Measurements from ENCODE around the gene UCK2. TPM values are rescaled to one million over a fixed set of nuclear protein-coding genes. Genes with fewer than 3 reads are reported as not detected.

Gene UCK2
- total and polyA plus RNA-seq, 9 of the 15 experiments (the other 6 are each of a cell fraction or from before 2014, with no cell fraction given): 71.6 to 145 (median 95.8) TPM

- intact Hi-C loops (cut with micrococcal nuclease): no loop called here
- BruUV-seq (replicated peaks): no TSS peak
- FAIRE-seq (no peak), ATAC-seq (no peak), DNase-seq (ENCODE audit: extremely low read depth in 1 of 4, low spot score in 3 of 4) (no peak)
- Histone ChIP-seq H3K79me2 (ENCODE audit: control insufficient read depth, insufficient read depth, low read length) (peaks cover 96% of the 10 kb centered on the region), H2AFZ (ENCODE audit: low read depth, low read length) (no peak overlapping the region), H3K4me3 (no peak overlapping the region), H3K27ac (ENCODE audit: extremely low read depth, low read depth, low read length) (no peak overlapping the region), H4K20me1 (replicated peaks; ENCODE audit: control insufficient read depth, insufficient read depth, low read length) (peaks cover 41% of the 10 kb centered on the region), H3K27me3 (ENCODE audit: control insufficient read depth in 2 of 2, insufficient read depth in 2 of 2, low read length in 2 of 2) (no peaks in the 10 kb centered on the region), H3K36me3 (ENCODE audit: control insufficient read depth, insufficient read depth, low read length) (peaks cover 10% of the 10 kb centered on the region; the same call in 2 of the 3 replicates), H3K4me1 (replicated peaks in 1 of 2; ENCODE audit: control insufficient read depth in 2 of 2, insufficient read depth in 2 of 2, low read length in 2 of 2) (peaks cover 20 to 55% of the 10 kb centered on the region in 2 experiments), H3K9me1 (ENCODE audit: control insufficient read depth, insufficient read depth, low read length) (peaks cover 5% of the 10 kb centered on the region), H3K9me3 (replicated peaks; ENCODE audit: control insufficient read depth, insufficient read depth, low read depth, low read length) (no peaks in the 10 kb centered on the region), H3K4me2 (ENCODE audit: insufficient read depth, low read length) (no peak overlapping the region), H3K9ac (ENCODE audit: insufficient read depth in 1 of 2, low read depth in 2 of 2, low read length in 2 of 2) (no peak overlapping the region)
- POLR2A ChIA-PET: interaction anchor here (0.8 to 2.2 kb wide), 3 partner anchors 9 to 21 kb away, joined by 3 to 6 read pairs (median 4); no protein-coding TSS in a partner anchor
- 90% methylated on average over 7 of the region's 7 CpGs for WGBS (ENCODE audit: insufficient coverage, low coverage, missing lambda C conversion rate)
- CTCF ChIA-PET (ENCODE audit: low intra/inter-chr PET ratio): no interaction called here
- in situ Hi-C loops (cut with MboI): no loop called here
- TF ChIP-seq ZNF175 (CRISPR knock-in tag; IDR thresholded peaks at IDR 0.05; ENCODE audit: low read depth) (no peak), MCM3 (IDR thresholded peaks at IDR 0.05) (no peak), SMARCB1 (IDR thresholded peaks at IDR 0.05; ENCODE audit: insufficient read length, low read depth) (no peak), ZNF655 (CRISPR knock-in tag; IDR thresholded peaks at IDR 0.05) (no peak), BMI1 (IDR thresholded peaks at IDR 0.05; ENCODE audit: low read length) (no peak), HDAC3 (IDR thresholded peaks at IDR 0.05; ENCODE audit: borderline replicate concordance, partially characterized antibody) (no peak), MECOM (CRISPR knock-in tag; IDR thresholded peaks at IDR 0.05) (no peak), SMAD4 (CRISPR knock-in tag; conservative IDR thresholded peaks at IDR 0.05) (no peak), NFATC3 (IDR thresholded peaks at IDR 0.05) (no peak), ZNF592 (IDR thresholded peaks at IDR 0.05) (no peak), PREB (CRISPR knock-in tag; IDR thresholded peaks at IDR 0.05) (no peak), SMARCE1 (IDR thresholded peaks at IDR 0.05) (no peak), POLR2AphosphoS5 (IDR thresholded peaks at IDR 0.05; ENCODE audit: control insufficient read depth, insufficient read depth, low read depth, low read length) (no peak)
Measured at GRCh38 chr1:165849353-165850133, 22.1 kb downstream of the UCK2 start.

Measured in K562 (cell line).